H1 (cell line): ENCODE data around the gene NDRG4. TPM values are rescaled to one million over a fixed set of nuclear protein-coding genes. Genes with fewer than 3 reads are reported as not detected.

Experiments
- CTCF ChIA-PET: fragments of 300-600 bp; sonication (Branson Sonifier 250); formaldehyde crosslinking; loops from one replicate; lab custom pipeline; 2021; ENCODE audit not compliant: partially characterized antibody; lab: Charles Lee
- POLR2A ChIA-PET: fragments of 300-600 bp; sonication (Branson Sonifier 250); formaldehyde crosslinking; loops from one replicate; lab custom pipeline; 2021; ENCODE audit warnings: inconsistent platforms; ENCODE audit not compliant: partially characterized antibody; lab: Charles Lee
- DNase-seq, 2 experiments: peaks; one replicate each; pipeline versions ENCODE4 v3.0.0 to v3.0.0-alpha.2; 2010 to 2022; ENCODE audit warnings: low spot score in 2 of 2, low read depth in 1 of 2, mixed read lengths in 1 of 2
- FAIRE-seq: peaks from 2 replicates; lab custom pipeline; 2011; peaks lifted over from hg19 to GRCh38; lab: Jason Lieb, UNC
- H2AFZ ChIP-seq: 2 replicates; pipeline ENCODE4 v1.8.1; 2012; ENCODE audit warnings: low read length, inconsistent platforms
- H2AK5ac ChIP-seq: 2 replicates; pipeline ENCODE4 v1.6.1; 2013; ENCODE audit warnings: low read depth, low read length
- H2BK120ac ChIP-seq: replicated peaks from 2 replicates; pipeline ENCODE3; 2013; ENCODE audit warnings: low read depth, low read length, inconsistent platforms
- H2BK12ac ChIP-seq: 2 replicates; pipeline ENCODE4 v1.6.1; 2013; ENCODE audit warnings: low read depth, low read length
- H2BK15ac ChIP-seq: 2 replicates; pipeline ENCODE4 v1.6.1; 2013; ENCODE audit warnings: low read length
- H2BK20ac ChIP-seq: 2 replicates; pipeline ENCODE4 v1.6.1; 2013; ENCODE audit warnings: low read length
- H2BK5ac ChIP-seq: 2 replicates; pipeline ENCODE4 v1.6.1; 2013; ENCODE audit warnings: low read depth, low read length
- H3K14ac ChIP-seq: 2 replicates; pipeline ENCODE4 v1.6.1; 2013; ENCODE audit warnings: inconsistent platforms; ENCODE audit not compliant: insufficient read length
- H3K18ac ChIP-seq: 2 replicates; pipeline ENCODE4 v1.6.1; 2013; ENCODE audit warnings: low read length; ENCODE audit errors: extremely low read depth
- H3K23ac ChIP-seq: 2 replicates; pipeline ENCODE4 v1.6.1; 2013; ENCODE audit warnings: inconsistent platforms; ENCODE audit not compliant: insufficient read length
- H3K23me2 ChIP-seq: 2 replicates; pipeline ENCODE4 v1.6.1; 2013; ENCODE audit warnings: low read depth, low read length
- H3K27ac ChIP-seq: 2 replicates; pipeline ENCODE4 v1.6.1; 2011; ENCODE audit warnings: low read depth, low read length, inconsistent platforms
- H3K27me3 ChIP-seq, 4 experiments: replicated peaks in 1 of 4; 1 replicate in 1 of 4; 2 replicates in 3 of 4; pipeline versions ENCODE4 v1.6.1 to v1.8.1; 2011 to 2013; ENCODE audit warnings: low read length in 3 of 4, mild to moderate bottlenecking in 3 of 4, inconsistent platforms in 2 of 4, mixed read lengths in 2 of 4, moderate library complexity in 1 of 4; ENCODE audit not compliant: control insufficient read depth in 3 of 4, insufficient read depth in 3 of 4; ENCODE audit errors: extremely low read depth in 1 of 4
- H3K36me3 ChIP-seq, 4 experiments: 2 replicates each; pipeline versions ENCODE4 v1.6.1 to v1.8.1; 2011 to 2013; ENCODE audit warnings: mild to moderate bottlenecking in 4 of 4, low read length in 3 of 4, moderate library complexity in 2 of 4, control low read depth in 1 of 4, inconsistent platforms in 1 of 4; ENCODE audit not compliant: insufficient read depth in 4 of 4, control insufficient read depth in 2 of 4
- H3K4ac ChIP-seq: replicated peaks from 2 replicates; pipeline ENCODE3; 2013; ENCODE audit warnings: low read length, low read depth, mixed read lengths, inconsistent platforms; ENCODE audit not compliant: insufficient read length
- H3K4me1 ChIP-seq, 4 experiments: replicated peaks in 1 of 4; 1 replicate in 1 of 4; 2 replicates in 3 of 4; pipeline versions ENCODE4 v1.6.1 to v1.8.1; 2011 to 2013; ENCODE audit warnings: low read length in 3 of 4, inconsistent platforms in 2 of 4, mixed read lengths in 1 of 4; ENCODE audit not compliant: insufficient read depth in 4 of 4, control insufficient read depth in 3 of 4
- H3K4me2 ChIP-seq, 2 experiments: 2 replicates each; pipeline versions ENCODE4 v1.6.1 to v1.8.1; 2011 to 2013; ENCODE audit warnings: low read depth in 2 of 2, low read length in 2 of 2, control low read depth in 1 of 2, inconsistent platforms in 1 of 2, mild to moderate bottlenecking in 1 of 2; ENCODE audit not compliant: insufficient read depth in 1 of 2
- H3K4me3 ChIP-seq, 4 experiments: fragments of 200-600, 300-600 bp in 1 of 4; sonication (generic), shearing (Covaris generic), sonication (Bioruptor Twin) in 1 of 4; 2 replicates each; pipeline versions ENCODE4 v1.5.1 to v1.8.1; 2011 to 2016; ENCODE audit warnings: low read length in 4 of 4, low read depth in 3 of 4, control low read depth in 2 of 4, inconsistent platforms in 2 of 4, mild to moderate bottlenecking in 2 of 4, mixed read lengths in 1 of 4, moderate library complexity in 1 of 4; ENCODE audit not compliant: insufficient read depth in 2 of 4; ENCODE audit errors: extremely low read depth in 1 of 4
- H3K56ac ChIP-seq: replicated peaks from 2 replicates; pipeline ENCODE3; 2013; ENCODE audit warnings: low read depth, mild to moderate bottlenecking, mixed read lengths, low read length, inconsistent platforms; ENCODE audit not compliant: insufficient read length
- H3K79me1 ChIP-seq: 2 replicates; pipeline ENCODE4 v1.6.1; 2013; ENCODE audit warnings: low read depth, low read length, control low read depth
- H3K79me2 ChIP-seq, 2 experiments: 2 replicates each; pipeline versions ENCODE4 v1.6.1 to v1.8.1; 2012 to 2013; ENCODE audit warnings: low read length in 2 of 2, mild to moderate bottlenecking in 2 of 2, inconsistent platforms in 1 of 2; ENCODE audit not compliant: insufficient read depth in 2 of 2, control insufficient read depth in 1 of 2
- H3K9ac ChIP-seq, 4 experiments: replicated peaks in 1 of 4; 1 replicate in 1 of 4; 2 replicates in 3 of 4; pipeline versions ENCODE4 v1.6.1 to v1.8.1; 2011 to 2013; ENCODE audit warnings: low read depth in 3 of 4, low read length in 3 of 4, control low read depth in 2 of 4, mild to moderate bottlenecking in 2 of 4, moderate library complexity in 2 of 4, inconsistent platforms in 1 of 4; ENCODE audit errors: extremely low read depth in 1 of 4
- H3K9me3 ChIP-seq, 2 experiments: 2 replicates each; pipeline versions ENCODE4 v1.6.1 to v1.8.1; 2012 to 2013; ENCODE audit warnings: mild to moderate bottlenecking in 2 of 2, moderate library complexity in 2 of 2, control low read depth in 1 of 2, inconsistent platforms in 1 of 2, low read depth in 1 of 2, low read length in 1 of 2, mixed read lengths in 1 of 2; ENCODE audit not compliant: insufficient read depth in 2 of 2
- H4K20me1 ChIP-seq, 2 experiments: replicated peaks in 1 of 2; 2 replicates each; pipeline versions ENCODE3 to v1.8.1; 2011 to 2013; ENCODE audit warnings: inconsistent platforms in 2 of 2, low read length in 2 of 2, mild to moderate bottlenecking in 1 of 2; ENCODE audit not compliant: insufficient read depth in 2 of 2, control insufficient read depth in 1 of 2
- H4K5ac ChIP-seq: 2 replicates; pipeline ENCODE4 v1.6.1; 2013; ENCODE audit warnings: low read length, low read depth, mixed read lengths, inconsistent platforms; ENCODE audit not compliant: insufficient read length
- H4K8ac ChIP-seq: 2 replicates; pipeline ENCODE4 v1.8.0; 2013; ENCODE audit warnings: mild to moderate bottlenecking, moderate library complexity, low read length, inconsistent platforms; ENCODE audit not compliant: insufficient read depth; ENCODE audit errors: extremely low read depth
- H4K91ac ChIP-seq: replicated peaks from 2 replicates; pipeline ENCODE3; 2013; ENCODE audit warnings: low read length, mixed read lengths, inconsistent platforms; ENCODE audit not compliant: insufficient read length
- ASH2L ChIP-seq: fragments of 200-600, 300-600 bp; sonication (generic); IDR thresholded peaks from one replicate; pipeline ENCODE4 v1.7.1; 2017; ENCODE audit warnings: low read length
- ATF2 ChIP-seq: IDR thresholded peaks from 2 replicates; pipeline ENCODE4 v1.6.1; 2012; ENCODE audit warnings: low read length, inconsistent platforms
- CBX8 ChIP-seq: fragments of 300-800, 300-1000 bp; sonication (generic); IDR thresholded peaks from 2 replicates; pipeline ENCODE4 v1.7.1; 2016; ENCODE audit warnings: low read depth, low read length, borderline replicate concordance
- CHD1 ChIP-seq: IDR thresholded peaks from 2 replicates; pipeline ENCODE4 v1.6.1; 2012; ENCODE audit warnings: low read depth, low read length, improper control_type of control experiment
- CREB1 ChIP-seq: IDR thresholded peaks from 2 replicates; pipeline ENCODE4 v1.6.1; 2012; ENCODE audit warnings: inconsistent platforms
- JUN ChIP-seq: IDR thresholded peaks from 2 replicates; pipeline ENCODE4 v1.6.1; 2011; ENCODE audit warnings: low read depth, mild to moderate bottlenecking, improper control_type of control experiment, low read length
- POU5F1 ChIP-seq: IDR thresholded peaks from 2 replicates; pipeline ENCODE4 v1.6.1; 2011; ENCODE audit warnings: low read depth, mild to moderate bottlenecking, low read length, moderate library complexity
- SAP30 ChIP-seq: fragments of 300-600 bp; sonication (generic); IDR thresholded peaks from 2 replicates; pipeline ENCODE4 v1.7.1; 2012; ENCODE audit warnings: low read length, moderate library complexity, mild to moderate bottlenecking, inconsistent platforms; ENCODE audit not compliant: insufficient read depth, insufficient replicate concordance
- SIX5 ChIP-seq: IDR thresholded peaks from 2 replicates; pipeline ENCODE4 v1.6.1; 2011; ENCODE audit warnings: mild to moderate bottlenecking, low read depth, low read length
- YY1 ChIP-seq: IDR thresholded peaks from 2 replicates; pipeline ENCODE4 v1.6.1; 2011; ENCODE audit warnings: low read depth, mild to moderate bottlenecking, low read length
- WGBS, 2 experiments: shearing (Covaris generic) in 1 of 2; methylation state at CpG; one replicate each; pipeline versions ENCODE4 v1.1.6 to v1.1.7; 2013 to 2015; ENCODE audit warnings: low lambda C conversion rate in 2 of 2, mixed read lengths in 2 of 2, inconsistent platforms in 1 of 2, low coverage in 1 of 2, missing lambda C conversion rate in 1 of 2; ENCODE audit not compliant: insufficient replicate concordance in 2 of 2, insufficient coverage in 1 of 2, insufficient read length in 1 of 2; ENCODE audit errors: extremely low coverage in 1 of 2, missing lambda C conversion rate in 1 of 2; 5-methylcytosine and 5-hydroxymethylcytosine counted together
- polyA plus RNA-seq, 7 experiments: library from polyadenylated mRNA; depleted of rRNA in 3 of 7; stranded (reverse) in 5 of 7; unstranded in 2 of 7; fragments of >200 nt in 5 of 7; fragments of 200-250 nt in 2 of 7; gene quantifications; 1 replicate in 5 of 7; 2 replicates in 1 of 7; 4 replicates in 1 of 7; pipeline versions ENCODE4 v1.2.1 to v1.2.3, GENCODE V29; 2011 to 2013; ENCODE audit warnings: missing spikeins in 2 of 7, mixed read lengths in 2 of 7
- total RNA-seq: library from RNA; stranded (reverse); fragmentation: NEBNext Ultra II Directional; extraction: Animal tissue kit (Norgen Biotek cat#: 25700); gene quantifications from 2 replicates; pipeline ENCODE4 v1.2.1, GENCODE V29; 2021

The NDRG4 gene
- total and polyA plus RNA-seq, 2 of the 8 experiments (the other 6 are each of a cell fraction or from before 2014, with no cell fraction given): 20.8 to 30.9 TPM

- no peak overlapping the region for H2BK120ac ChIP-seq
- peak overlapping the region; percentile 94; the same call in 1 of the 2 replicates for H4K8ac ChIP-seq
- CTCF ChIA-PET: interaction anchor here (0.6 to 4.2 kb wide), 24 partner anchors 10 to 476 kb away, joined by 3 to 30 read pairs (median 4); no protein-coding TSS in a partner anchor
- H3K23me2 ChIP-seq: peaks cover 10% of the 10 kb centered on the region
- peak overlapping the region in 2 of 4 experiments; percentile 2 to 21; a peak in 1 of 8 replicates for H3K4me3 ChIP-seq
- H3K27me3 ChIP-seq: peaks cover 0 to 3% (median 1%) of the 10 kb centered on the region in 4 experiments; a peak in 3 of 7 replicates
- TF ChIP-seq SAP30: no peak
- TF ChIP-seq JUN: no peak
- no peak for TF ChIP-seq ATF2
- no peak for TF ChIP-seq POU5F1
- TF ChIP-seq CREB1: no peak
- peak; percentile 40 for TF ChIP-seq ASH2L
- TF ChIP-seq SIX5: no peak
- TF ChIP-seq CHD1: no peak
- no peak for TF ChIP-seq CBX8
- peak; percentile 84 for TF ChIP-seq YY1
- TF ChIP-seq, all 59 proteins: peak for 2
- Histone ChIP-seq H3K9me3 (no peaks in the 10 kb centered on the region), H3K9ac (peak overlapping the region in 2 of 4 experiments; percentile 58 to 61; a peak in 4 of 7 replicates), H2AK5ac (no peak overlapping the region), H2AFZ (no peak overlapping the region), H3K14ac (no peak overlapping the region), H3K27ac (peak overlapping the region; percentile 82), H4K20me1 (no peaks in the 10 kb centered on the region), H3K36me3 (no peaks in the 10 kb centered on the region), H2BK12ac (0 out of 2 replicates have a peak overlapping the region, but pooled peaks have one; percentile 39), H3K79me2 (no peaks in the 10 kb centered on the region), H2BK15ac (no peak overlapping the region), H3K4me1 (peaks cover 0 to 29% (median 18%) of the 10 kb centered on the region in 4 experiments; a peak in 6 of 7 replicates), H4K5ac (peak overlapping the region; percentile 18), H3K23ac (no peak overlapping the region), H3K4ac (no peak overlapping the region), H2BK20ac (no peak overlapping the region; the same call in 1 of the 2 replicates), H4K91ac (no peak overlapping the region), H3K79me1 (no peaks in the 10 kb centered on the region), H3K4me2 (peak overlapping the region; percentile 37 to 47; a peak in 3 of 4 replicates), H2BK5ac (no peak overlapping the region), H3K18ac (peak overlapping the region; percentile 48; the same call in 1 of the 2 replicates), H3K56ac (no peak overlapping the region)
- POLR2A ChIA-PET: interaction anchor here (1.0 to 1.4 kb wide), 3 partner anchors 8 to 165 kb away, joined by 3 read pairs; no protein-coding TSS in a partner anchor
- WGBS, 2 experiments: 67% methylated on average over 24 of the region's 24 CpGs; no CpG with 5 or more reads in 1 of the 2 experiments
- no peak for DNase-seq
- FAIRE-seq: no peak
These were observed 4.2 kb upstream of the NDRG4 start for GRCh38 chr16:58495521-58496331.
